SK-N-SH (cell line): ENCODE measurements around the gene PSTK. TPM values are rescaled to one million over a fixed set of nuclear protein-coding genes. Genes with fewer than 3 reads are reported as not detected.

Experiments used
- CTCF ChIA-PET: fragments of 300-600, 350-600 bp; formaldehyde crosslinking; extraction: SDS; loops from one replicate; lab custom pipeline; 2021; lab: Yijun Ruan, JAX
- POLR2A ChIA-PET: fragments of 350-600 bp; sonication (Branson Sonifier 250); formaldehyde crosslinking; extraction: SDS; loops from one replicate; lab custom pipeline; 2020; ENCODE audit warnings: antibody characterized with exemption, inconsistent platforms; lab: Yijun Ruan, JAX
- DNase-seq: peaks from one replicate; pipeline ENCODE4 v3.0.0; 2012
- H2AFZ ChIP-seq: fragments of 200-600 bp; sonication (generic); 2 replicates; pipeline ENCODE4 v1.8.1; 2016; ENCODE audit warnings: antibody characterized with exemption, mild to moderate bottlenecking, low read depth
- H3F3A ChIP-seq: fragments of 200-600 bp; sonication (generic); replicated peaks from 2 replicates; pipeline ENCODE3; 2016; ENCODE audit warnings: antibody characterized with exemption, mild to moderate bottlenecking; ENCODE audit not compliant: insufficient read depth
- H3K27ac ChIP-seq, 2 experiments: fragments of 200-500 bp in 1 of 2; fragments of 200-600 bp in 1 of 2; sonication (Bioruptor generic) in 1 of 2; sonication (generic), shearing (Covaris generic) in 1 of 2; 2 replicates each; pipeline versions ENCODE4 v1.5.1 to v1.6.1; 2014 to 2016; ENCODE audit warnings: low read depth in 2 of 2, inconsistent platforms in 1 of 2, low read length in 1 of 2, mild to moderate bottlenecking in 1 of 2, mixed read lengths in 1 of 2
- H3K27me3 ChIP-seq: fragments of 200-600 bp; sonication (generic), shearing (Covaris generic); 2 replicates; pipeline ENCODE4 v1.6.1; 2016; ENCODE audit warnings: mixed run types; ENCODE audit not compliant: insufficient read depth
- H3K36me3 ChIP-seq, 2 experiments: fragments of 200-500 bp in 1 of 2; fragments of 200-600 bp in 1 of 2; sonication (Bioruptor generic) in 1 of 2; sonication (generic) in 1 of 2; replicated peaks in 1 of 2; 2 replicates each; pipeline versions ENCODE3 to v1.5.1; 2014 to 2016; ENCODE audit warnings: low read length in 1 of 2, mild to moderate bottlenecking in 1 of 2; ENCODE audit not compliant: insufficient read depth in 2 of 2, control insufficient read depth in 1 of 2
- H3K4me1 ChIP-seq, 2 experiments: fragments of 200-500 bp in 1 of 2; fragments of 200-600 bp in 1 of 2; sonication (Bioruptor generic) in 1 of 2; sonication (generic), shearing (Covaris generic) in 1 of 2; 2 replicates each; pipeline versions ENCODE4 v1.5.1 to v1.6.1; 2014 to 2016; ENCODE audit warnings: low read depth in 1 of 2, low read length in 1 of 2, mixed run types in 1 of 2; ENCODE audit not compliant: insufficient read depth in 2 of 2, control insufficient read depth in 1 of 2
- H3K4me2 ChIP-seq: fragments of 200-600 bp; sonication (generic), shearing (Covaris generic); 2 replicates; pipeline ENCODE4 v1.6.1; 2017; ENCODE audit warnings: mixed run types
- H3K4me3 ChIP-seq, 2 experiments: fragments of 200-500 bp in 1 of 2; fragments of 200-600 bp in 1 of 2; sonication (Bioruptor generic) in 1 of 2; sonication (generic), shearing (Covaris generic) in 1 of 2; 2 replicates each; pipeline versions ENCODE4 v1.5.1 to v1.8.1; 2014 to 2016; ENCODE audit warnings: low read depth in 2 of 2, inconsistent platforms in 1 of 2, low read length in 1 of 2, mild to moderate bottlenecking in 1 of 2, mixed read lengths in 1 of 2, moderate library complexity in 1 of 2
- H3K79me2 ChIP-seq: fragments of 200-600 bp; sonication (generic); 2 replicates; pipeline ENCODE4 v1.8.1; 2017; ENCODE audit warnings: mild to moderate bottlenecking; ENCODE audit not compliant: insufficient read depth
- H3K9ac ChIP-seq: fragments of 200-600 bp; sonication (generic); 2 replicates; pipeline ENCODE4 v1.6.1; 2017; ENCODE audit warnings: mixed run types
- H3K9me2 ChIP-seq: fragments of 200-600 bp; sonication (generic); 2 replicates; pipeline ENCODE4 v1.6.1; 2017; ENCODE audit warnings: mixed run types
- H3K9me3 ChIP-seq: fragments of 200-600 bp; sonication (generic); 2 replicates; pipeline ENCODE4 v1.6.1; 2017; ENCODE audit warnings: mixed run types, mild to moderate bottlenecking, moderate library complexity
- H4K20me1 ChIP-seq: fragments of 200-600 bp; sonication (generic); 2 replicates; pipeline ENCODE4 v1.6.1; 2017; ENCODE audit warnings: mild to moderate bottlenecking, mixed run types; ENCODE audit not compliant: insufficient read depth
- CHD2 ChIP-seq: fragments of 150-350 bp; IDR thresholded peaks from 2 replicates; pipeline ENCODE4 v1.6.1; 2018; ENCODE audit warnings: low read length; ENCODE audit not compliant: partially characterized antibody
- CTCF ChIP-seq: fragments of 200-600 bp; sonication (generic); IDR thresholded peaks from 2 replicates; pipeline ENCODE4 v1.6.1; 2017; ENCODE audit warnings: antibody characterized with exemption, mild to moderate bottlenecking, moderate library complexity
- ELF1 ChIP-seq: IDR thresholded peaks from 2 replicates; pipeline ENCODE4 v1.4.0; 2012
- EZH2phosphoT487 ChIP-seq: fragments of 200-600 bp; sonication (generic); IDR thresholded peaks from 2 replicates; pipeline ENCODE4 v1.6.1; 2017; ENCODE audit warnings: low read depth, mixed run types, mild to moderate bottlenecking, antibody characterized with exemption, moderate library complexity, borderline replicate concordance
- FOSL2 ChIP-seq: IDR thresholded peaks from 2 replicates; pipeline ENCODE4 v1.4.0; 2012; ENCODE audit warnings: low read depth, mild to moderate bottlenecking, moderate library complexity, borderline replicate concordance
- FOXJ3 ChIP-seq: sonication (generic); formaldehyde crosslinking; IDR thresholded peaks from 2 replicates; pipeline ENCODE4 v1.5.1; 2020; ENCODE audit warnings: mild to moderate bottlenecking, missing genetic modification reagents
- FOXM1 ChIP-seq: IDR thresholded peaks from 2 replicates; pipeline ENCODE4 v1.4.0; 2012; ENCODE audit warnings: low read depth, mild to moderate bottlenecking
- GABPA ChIP-seq: IDR thresholded peaks from 2 replicates; pipeline ENCODE4 v1.4.0; 2012; ENCODE audit warnings: low read depth, mild to moderate bottlenecking
- GATA2 ChIP-seq: sonication (generic); formaldehyde crosslinking; IDR thresholded peaks from 2 replicates; pipeline ENCODE4 v1.5.0; 2020; ENCODE audit warnings: mild to moderate bottlenecking, missing genetic modification reagents
- IRF3 ChIP-seq: fragments of 150-350 bp; IDR thresholded peaks from 2 replicates; pipeline ENCODE4 v1.6.1; 2016; ENCODE audit warnings: mild to moderate bottlenecking, low read depth, low read length
- MXI1 ChIP-seq: IDR thresholded peaks from 2 replicates; pipeline ENCODE4 v1.6.1; 2012; ENCODE audit warnings: mild to moderate bottlenecking, low read depth, low read length, improper control_type of control experiment
- POLR2AphosphoS5 ChIP-seq: IDR thresholded peaks from 2 replicates; pipeline ENCODE4 v1.6.1; 2012; ENCODE audit warnings: low read depth, low read length
- RCOR1 ChIP-seq: fragments of 150-350 bp; IDR thresholded peaks from 2 replicates; pipeline ENCODE4 v1.6.1; 2017; ENCODE audit warnings: antibody characterized with exemption, low read length
- REST ChIP-seq: IDR thresholded peaks from 2 replicates; pipeline ENCODE4 v1.6.1; 2012; ENCODE audit warnings: mild to moderate bottlenecking, low read depth, low read length, moderate library complexity
- RXRA ChIP-seq: IDR thresholded peaks from 2 replicates; pipeline ENCODE4 v1.4.0; 2012; ENCODE audit warnings: low read depth, mild to moderate bottlenecking, borderline replicate concordance
- TAF1 ChIP-seq: IDR thresholded peaks from 2 replicates; pipeline ENCODE4 v1.6.1; 2012; ENCODE audit warnings: low read depth, mild to moderate bottlenecking, low read length, moderate library complexity, borderline replicate concordance
- TCF12 ChIP-seq: IDR thresholded peaks from 2 replicates; pipeline ENCODE4 v1.4.0; 2012
- TEAD4 ChIP-seq: IDR thresholded peaks from 2 replicates; pipeline ENCODE4 v1.4.0; 2012; ENCODE audit warnings: mild to moderate bottlenecking, borderline replicate concordance; ENCODE audit not compliant: insufficient read depth
- YY1 ChIP-seq: IDR thresholded peaks from 2 replicates; pipeline ENCODE4 v1.4.0; 2012; ENCODE audit warnings: low read depth, mild to moderate bottlenecking
- WGBS: methylation state at CpG from one replicate; pipeline ENCODE4 v1.1.6; 2017; ENCODE audit warnings: low lambda C conversion rate; 5-methylcytosine and 5-hydroxymethylcytosine counted together
- polyA plus RNA-seq, 3 experiments: library from polyadenylated mRNA; depleted of rRNA; stranded (reverse); fragments of >200 nt; gene quantifications; 2 replicates each; pipeline ENCODE4 v1.2.3, GENCODE V29; 2012
- TF ChIP-seq, protein P1 (sequence below): IDR thresholded peaks from 2 replicates; pipeline ENCODE4 v1.4.0; 2012; ENCODE audit warnings: low read depth, borderline replicate concordance

The PSTK gene
- polyA plus RNA-seq, 1 of the 3 experiments (the other 2 are of a cell fraction) = 8.4 TPM

DNA sequence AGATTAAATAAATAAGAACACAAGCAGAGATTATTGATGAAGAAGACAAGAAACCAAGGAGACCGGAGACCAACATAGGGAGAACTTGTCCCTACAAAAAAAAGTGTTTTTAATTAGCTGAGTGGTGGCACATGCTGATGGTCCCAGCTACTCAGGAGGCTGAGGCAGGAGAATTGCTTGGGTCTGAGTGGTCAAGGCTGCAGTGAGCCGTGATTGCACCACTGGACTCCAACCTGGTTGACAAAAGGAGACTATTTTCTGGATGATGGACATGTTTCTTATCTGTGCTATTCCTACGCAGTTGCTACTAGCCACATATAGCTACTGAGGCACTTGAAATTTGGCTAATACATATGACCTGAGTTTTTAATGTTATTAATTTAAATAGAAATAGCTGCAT, 18.7 kb downstream of the PSTK start:
- Histone ChIP-seq H3K36me3 (peaks cover 31 to 37% of the 10 kb centered on the region in 2 experiments), H3K4me2 (no peak overlapping the region), H3K4me1 (no peaks in the 10 kb centered on the region), H3K9ac (no peak overlapping the region), H3K79me2 (peaks cover 54% of the 10 kb centered on the region)
- DNase-seq = no peak
- CTCF ChIA-PET = interaction anchor here (1.3 to 4.1 kb wide), 2 partner anchors 9 to 18 kb away, joined by 5 to 18 read pairs; partner anchors contain the start of genes IKZF5 and PSTK
- no peak for TF ChIP-seq FOXM1
- no peak for TF ChIP-seq IRF3
- no peak for TF ChIP-seq RCOR1
- TF ChIP-seq TAF1 = no peak
- TF ChIP-seq MXI1 = no peak
- TF ChIP-seq POLR2AphosphoS5 = no peak
- TF ChIP-seq, all 33 proteins: peak for 0
- Histone ChIP-seq H3K4me3 (no peak overlapping the region), H3K9me3 (no peaks in the 10 kb centered on the region), H3F3A (no peaks in the 10 kb centered on the region), H3K27me3 (no peaks in the 10 kb centered on the region), H3K27ac (no peak overlapping the region), H2AFZ (no peak overlapping the region), H3K9me2 (no peaks in the 10 kb centered on the region), H4K20me1 (no peaks in the 10 kb centered on the region)
- POLR2A ChIA-PET = no interaction called here
- WGBS = 96% methylated on average over 3 of the region's 3 CpGs

- H4K20me1 ChIP-seq = 0 out of 2 replicates have a peak, but pooled peaks cover 3% of the 10 kb centered on the region
- no peak overlapping the region for H3K4me2 ChIP-seq
- DNase-seq = no peak
- H3K9me2 ChIP-seq = no peaks in the 10 kb centered on the region
- peaks cover 58% of the 10 kb centered on the region for H3K79me2 ChIP-seq
- WGBS = 93% methylated on average over 3 of the region's 3 CpGs
- no peaks in the 10 kb centered on the region for H3K27me3 ChIP-seq
- no peaks in the 10 kb centered on the region for H3K4me1 ChIP-seq
- H3K9ac ChIP-seq = no peak overlapping the region
- no peak overlapping the region for H3K27ac ChIP-seq
- no peaks in the 10 kb centered on the region for H3F3A ChIP-seq
- no peak overlapping the region for H2AFZ ChIP-seq
- peaks cover 27 to 33% of the 10 kb centered on the region in 2 experiments for H3K36me3 ChIP-seq
- H3K4me3 ChIP-seq = no peak overlapping the region
- POLR2A ChIA-PET = no interaction called here
- no peaks in the 10 kb centered on the region for H3K9me3 ChIP-seq
- CTCF ChIA-PET = interaction anchor here (1.3 to 4.1 kb wide), 2 partner anchors 9 to 18 kb away, joined by 5 to 18 read pairs; partner anchors contain the start of genes IKZF5 and PSTK
- TF ChIP-seq CTCF = no peak
- TF ChIP-seq POLR2AphosphoS5 = no peak
- TF ChIP-seq YY1 = no peak
- no peak for TF ChIP-seq FOSL2
- no peak for TF ChIP-seq FOXJ3 (CRISPR knock-in tag)
- no peak for TF ChIP-seq CHD2
- TF ChIP-seq FOXM1 = no peak
- no peak for TF ChIP-seq TEAD4
- TF ChIP-seq EZH2phosphoT487 = no peak
- TF ChIP-seq ELF1 = no peak
- no peak for TF ChIP-seq GABPA
- TF ChIP-seq, protein P1, sequence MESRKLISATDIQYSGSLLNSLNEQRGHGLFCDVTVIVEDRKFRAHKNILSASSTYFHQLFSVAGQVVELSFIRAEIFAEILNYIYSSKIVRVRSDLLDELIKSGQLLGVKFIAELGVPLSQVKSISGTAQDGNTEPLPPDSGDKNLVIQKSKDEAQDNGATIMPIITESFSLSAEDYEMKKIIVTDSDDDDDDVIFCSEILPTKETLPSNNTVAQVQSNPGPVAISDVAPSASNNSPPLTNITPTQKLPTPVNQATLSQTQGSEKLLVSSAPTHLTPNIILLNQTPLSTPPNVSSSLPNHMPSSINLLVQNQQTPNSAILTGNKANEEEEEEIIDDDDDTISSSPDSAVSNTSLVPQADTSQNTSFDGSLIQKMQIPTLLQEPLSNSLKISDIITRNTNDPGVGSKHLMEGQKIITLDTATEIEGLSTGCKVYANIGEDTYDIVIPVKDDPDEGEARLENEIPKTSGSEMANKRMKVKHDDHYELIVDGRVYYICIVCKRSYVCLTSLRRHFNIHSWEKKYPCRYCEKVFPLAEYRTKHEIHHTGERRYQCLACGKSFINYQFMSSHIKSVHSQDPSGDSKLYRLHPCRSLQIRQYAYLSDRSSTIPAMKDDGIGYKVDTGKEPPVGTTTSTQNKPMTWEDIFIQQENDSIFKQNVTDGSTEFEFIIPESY = no peak
- TF ChIP-seq RXRA = no peak
- no peak for TF ChIP-seq GATA2
- no peak for TF ChIP-seq TCF12
- TF ChIP-seq REST = no peak
- TF ChIP-seq TAF1 = no peak
Observed at GRCh38 chr10:122999347-122999746, 19.1 kb downstream of the PSTK start.
